ENCODE results near the gene ACTC1. TPM values are rescaled to one million over a fixed set of nuclear protein-coding genes. Genes with fewer than 3 reads are reported as not detected.

The ACTC1 gene
- total RNA-seq, 8 experiments from 2014 or later, result 0.22 to 1.4 (median 0.47) TPM; not detected in 3

- ATAC-seq (replicated peaks in 6 of 8), result no peak
- peaks cover 7 to 12% of the 10 kb centered on the region in 2 donors for H3K4me1 ChIP-seq (replicated peaks in 1 of 2)
- in situ Hi-C loops (cut with MboI; ENCODE audit: low pct_unique_long_range_greater_than_20kb in 2 of 9, low sequenced_read_pairs in 9 of 9, unreplicated experiment in 9 of 9), result no loop called here
- no peak overlapping the region for H3K27ac ChIP-seq
- H3K4me3 ChIP-seq, result no peak overlapping the region
- WGBS, 10 experiments, result 79 to 100% (median 100%) methylated on average over 1 to 2 of the region's 2 CpGs; no CpG with 5 or more reads in 3 of the 10 experiments
Observed at GRCh38 chr15:34772312-34772711, 23.0 kb downstream of the ACTC1 start.

DNA sequence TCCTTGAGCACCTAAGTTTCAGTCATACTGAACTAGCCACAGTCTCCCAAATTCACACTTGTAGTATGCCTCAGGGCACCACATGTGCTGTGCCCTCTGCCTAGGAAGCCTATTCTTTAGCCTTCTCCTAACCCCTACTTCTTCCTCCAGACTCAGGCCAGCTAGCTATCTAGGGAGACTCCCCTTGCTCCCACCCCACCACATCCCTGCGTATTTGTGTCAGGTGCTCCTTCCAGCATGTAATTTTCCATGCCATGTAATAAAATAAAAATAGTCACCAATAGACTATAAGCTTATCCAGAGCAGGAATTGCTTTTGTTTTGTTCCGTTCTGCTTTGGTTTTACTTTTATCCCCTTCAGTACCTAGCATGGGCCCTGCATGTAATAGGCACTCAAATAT lies 25.6 kb downstream of the ACTC1 start:
- Histone ChIP-seq H3K4me1 (replicated peaks in 1 of 2) (peaks cover 7 to 12% of the 10 kb centered on the region in 2 donors), H3K27ac (no peak overlapping the region), H3K4me3 (no peak overlapping the region)
- no peak for ATAC-seq (replicated peaks in 6 of 8)
- in situ Hi-C loops (cut with MboI; ENCODE audit: low pct_unique_long_range_greater_than_20kb in 2 of 9, low sequenced_read_pairs in 9 of 9, unreplicated experiment in 9 of 9), result no loop called here
- 54 to 100% (median 92%) methylated on average over 1 to 2 of the region's 2 CpGs; no CpG with 5 or more reads in 2 of the 10 experiments for WGBS, 10 experiments

GRCh38 chr15:34768530-34768929 lies 26.8 kb downstream of the ACTC1 start:
- peak in 2 of 8 experiments; percentile 64 to 68 for ATAC-seq (replicated peaks in 6 of 8)
- in situ Hi-C loops (cut with MboI; ENCODE audit: low pct_unique_long_range_greater_than_20kb in 2 of 9, low sequenced_read_pairs in 9 of 9, unreplicated experiment in 9 of 9), result no loop called here
- H3K4me3 ChIP-seq, result no peak overlapping the region
- H3K4me1 ChIP-seq (replicated peaks in 1 of 2), result peaks cover 7 to 10% of the 10 kb centered on the region in 2 donors
- no peak overlapping the region for H3K27ac ChIP-seq

DNA sequence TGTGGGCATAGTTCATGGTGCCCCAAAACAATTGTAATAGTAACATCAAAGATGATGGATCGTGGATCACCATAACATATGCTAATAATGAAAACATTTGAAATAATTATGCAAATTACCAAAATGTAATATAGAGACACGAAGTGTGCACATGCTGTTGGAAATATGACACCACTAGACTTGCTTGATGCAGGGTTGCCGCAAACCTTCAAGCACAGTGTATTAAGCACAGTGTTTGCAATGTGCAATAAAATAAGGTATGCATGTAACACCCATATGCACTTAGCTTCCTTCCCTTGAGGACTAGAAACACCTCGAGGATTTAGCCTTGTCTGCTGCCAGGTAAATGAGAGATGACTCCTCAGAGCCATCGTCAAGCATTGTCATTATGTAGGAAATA lies 29.6 kb downstream of the ACTC1 start:
- Histone ChIP-seq H3K4me1 (replicated peaks in 1 of 2) (peaks cover 3 to 7% of the 10 kb centered on the region in 2 donors), H3K27ac (no peak overlapping the region), H3K4me3 (no peak overlapping the region)
- in situ Hi-C loops (cut with MboI; ENCODE audit: low pct_unique_long_range_greater_than_20kb in 2 of 9, low sequenced_read_pairs in 9 of 9, unreplicated experiment in 9 of 9), result no loop called here
- peak in 3 of 8 experiments; percentile 20 to 97 (median 63) for ATAC-seq (replicated peaks in 6 of 8)
- 0 to 86% (median 62%) methylated on average over 1 to 5 of the region's 5 CpGs for WGBS, 10 experiments

- Histone ChIP-seq H3K4me3 (no peak overlapping the region), H3K27ac (no peak overlapping the region), H3K4me1 (replicated peaks in 1 of 2) (peaks cover 4 to 23% of the 10 kb centered on the region in 2 donors)
- WGBS, 10 experiments, result 0 to 100% (median 53%) methylated on average over 1 to 3 of the region's 3 CpGs; no CpG with 5 or more reads in 1 of the 10 experiments
- in situ Hi-C loops (cut with MboI; ENCODE audit: low pct_unique_long_range_greater_than_20kb in 2 of 9, low sequenced_read_pairs in 9 of 9, unreplicated experiment in 9 of 9), result no loop called here
- ATAC-seq (replicated peaks in 6 of 8), result no peak
Observed at GRCh38 chr15:34760909-34761308, 34.4 kb downstream of the ACTC1 start.

DNA sequence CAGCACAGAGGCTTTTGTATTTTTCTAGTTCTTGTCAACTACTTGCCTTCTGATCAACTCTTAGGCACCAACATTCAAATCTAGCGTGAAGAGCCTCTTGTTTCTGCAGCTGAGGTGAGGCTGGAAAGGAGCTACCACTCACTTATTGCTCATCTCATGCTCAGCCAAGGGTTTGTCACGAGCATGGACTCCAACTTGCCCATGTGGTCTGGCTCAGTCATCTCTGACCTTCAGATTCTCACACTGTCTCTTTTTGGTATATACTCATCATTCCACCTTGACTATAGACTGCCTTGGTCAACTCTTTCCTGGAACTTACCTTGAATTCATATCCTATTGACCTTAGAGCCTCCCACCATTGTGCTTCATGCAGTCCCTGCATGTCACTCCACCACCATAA lies 35.4 kb downstream of the ACTC1 start:
- in situ Hi-C loops (cut with MboI; ENCODE audit: low pct_unique_long_range_greater_than_20kb in 2 of 9, low sequenced_read_pairs in 9 of 9, unreplicated experiment in 9 of 9), result no loop called here
- peaks cover 4 to 25% of the 10 kb centered on the region in 2 donors for H3K4me1 ChIP-seq (replicated peaks in 1 of 2)
- no peak overlapping the region for H3K4me3 ChIP-seq
- 0 to 100% (median 70%) methylated on average over 1 to 2 of the region's 2 CpGs for WGBS, 10 experiments
- no peak for ATAC-seq (replicated peaks in 6 of 8)
- H3K27ac ChIP-seq, result no peak overlapping the region

DNA sequence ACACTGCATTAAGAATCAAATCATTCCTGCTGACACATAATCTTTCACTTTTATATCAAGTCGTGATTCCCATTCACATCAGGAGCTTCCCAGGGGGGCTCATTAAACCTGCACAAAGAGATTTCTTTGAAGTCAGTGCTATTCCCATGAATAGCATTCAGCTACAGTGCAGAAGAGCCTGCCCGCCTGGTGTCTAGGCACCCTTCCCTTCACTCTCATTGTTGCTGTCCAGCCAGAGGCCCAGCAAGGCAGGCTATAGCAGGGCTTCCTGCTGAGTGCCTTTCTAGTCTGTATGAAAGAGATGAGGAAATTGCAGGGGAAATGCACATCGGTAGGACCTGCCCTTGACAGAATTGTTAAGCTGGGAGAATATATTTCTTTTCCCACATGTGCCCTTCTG lies 36.0 kb downstream of the ACTC1 start:
- in situ Hi-C loops (cut with MboI; ENCODE audit: low pct_unique_long_range_greater_than_20kb in 2 of 9, low sequenced_read_pairs in 9 of 9, unreplicated experiment in 9 of 9), result no loop called here
- peaks cover 4 to 25% of the 10 kb centered on the region in 2 donors for H3K4me1 ChIP-seq (replicated peaks in 1 of 2)
- H3K27ac ChIP-seq, result no peak overlapping the region
- WGBS, 10 experiments, result 0 to 40% (median 0%) methylated on average over 1 to 2 of the region's 3 CpGs; no CpG with 5 or more reads in 3 of the 10 experiments
- no peak overlapping the region for H3K4me3 ChIP-seq
- peak in 4 of 8 experiments; percentile 15 to 41 (median 24) for ATAC-seq (replicated peaks in 6 of 8)

DNA sequence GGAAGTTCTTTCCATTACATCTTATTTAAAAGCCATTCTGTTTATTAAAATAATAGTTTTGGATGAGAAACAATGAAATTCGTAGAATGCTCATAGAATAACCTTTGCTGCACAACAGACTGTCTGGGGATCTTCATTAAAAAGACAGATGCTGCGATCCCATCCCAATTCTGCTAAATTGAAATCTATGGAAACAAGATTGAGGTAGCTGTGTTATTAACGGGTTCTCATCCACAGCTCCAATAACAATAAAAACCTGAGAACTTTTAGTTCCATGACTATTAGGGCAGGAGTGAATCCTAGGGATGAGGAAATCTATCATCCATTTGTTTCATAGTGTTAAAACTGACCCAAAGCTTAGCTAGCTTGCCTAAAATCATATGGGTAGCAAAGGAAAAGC lies 38.1 kb downstream of the ACTC1 start:
- H3K27ac ChIP-seq, result no peak overlapping the region
- in situ Hi-C loops (cut with MboI; ENCODE audit: low pct_unique_long_range_greater_than_20kb in 2 of 9, low sequenced_read_pairs in 9 of 9, unreplicated experiment in 9 of 9), result no loop called here
- whole genome bisulfite sequencing, 10 experiments, result 17 to 81% (median 67%) methylated on average over 1 to 3 of the region's 3 CpGs

DNA sequence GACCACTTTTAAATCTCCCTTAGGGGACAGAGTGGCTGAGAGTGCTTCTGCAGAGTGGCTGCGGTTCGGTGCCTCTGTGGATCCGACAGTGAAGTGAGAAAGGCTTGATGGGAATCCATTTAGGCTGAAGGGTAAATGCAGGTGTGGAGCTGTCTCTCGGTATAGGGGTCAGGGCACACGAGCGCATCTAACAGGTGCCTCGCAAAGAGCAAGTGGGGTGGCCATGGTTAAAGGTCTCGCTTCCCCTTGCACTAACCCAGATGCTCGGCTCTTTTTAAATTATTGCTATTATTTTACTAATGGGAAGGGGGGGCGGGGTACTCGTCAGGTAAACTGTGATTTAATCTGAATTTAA lies 40.0 kb downstream of the ACTC1 start:
- WGBS, 10 experiments, result 0 to 12% (median 3%) methylated on average over 1 to 3 of the region's 11 CpGs; no CpG with 5 or more reads in 6 of the 10 experiments
- Histone ChIP-seq H3K4me1 (replicated peaks in 1 of 2) (peaks cover 4 to 27% of the 10 kb centered on the region in 2 donors), H3K27ac (no peak overlapping the region), H3K4me3 (peak overlapping the region; percentile 45 to 59 (median 52))
- in situ Hi-C loops (cut with MboI; ENCODE audit: low pct_unique_long_range_greater_than_20kb in 2 of 9, low sequenced_read_pairs in 9 of 9, unreplicated experiment in 9 of 9), result no loop called here
- peak in 3 of 8 experiments; percentile 9 to 29 (median 12) for ATAC-seq (replicated peaks in 6 of 8)

More for the DNA sequence above, 38.1 kb downstream of the ACTC1 start:
- Histone ChIP-seq H3K4me3 (no peak overlapping the region), H3K4me1 (replicated peaks in 1 of 2) (peaks cover 4 to 27% of the 10 kb centered on the region in 2 donors)
- no peak for ATAC-seq (replicated peaks in 6 of 8)

- H3K4me1 ChIP-seq (replicated peaks in 1 of 2), result peaks cover 4 to 23% of the 10 kb centered on the region in 2 donors
- ATAC-seq (replicated peaks in 6 of 8), result peak; percentile 38 to 93 (median 86)
- H3K27ac ChIP-seq, result no peak within 1 kb of the TSS
- H3K4me3 ChIP-seq, result peak within 1 kb of the TSS; percentile 45 to 59 (median 52)
- 3% methylated on average over 8 of the region's 81 CpGs; no CpG with 5 or more reads in 9 of the 10 experiments for WGBS, 10 experiments
- in situ Hi-C loops (cut with MboI; ENCODE audit: low pct_unique_long_range_greater_than_20kb in 2 of 9, low sequenced_read_pairs in 9 of 9, unreplicated experiment in 9 of 9), result no loop called here
Observed at GRCh38 chr15:34754674-34755418, 40.5 kb downstream of the ACTC1 start, which contains the start of gene GJD2. Gene GJD2 (minus strand): TSS chr15:34754998. CDS start chr15:34754488, 510 bp downstream.

DNA sequence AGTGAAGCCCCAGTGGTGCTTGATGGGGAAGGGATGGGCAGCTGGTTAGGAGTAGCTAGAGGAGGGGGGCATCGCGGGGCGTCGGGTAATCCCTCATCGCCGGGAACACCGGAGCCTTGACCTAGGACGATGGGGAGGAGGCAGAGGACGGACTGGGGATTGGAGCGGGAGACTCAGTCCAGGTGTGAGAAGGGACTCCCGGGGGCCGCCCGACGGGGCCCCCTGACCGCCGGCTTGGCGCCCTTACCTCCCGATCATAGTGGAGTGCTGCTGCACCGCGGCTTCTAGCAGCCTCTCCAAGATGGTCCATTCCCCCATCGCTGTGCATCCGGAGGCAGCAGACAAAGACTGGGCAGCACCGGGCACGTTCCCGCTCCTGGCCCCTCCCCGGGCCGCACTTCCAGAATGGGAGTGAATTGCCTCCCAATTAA lies 41.2 kb downstream of the ACTC1 start:
- in situ Hi-C loops (cut with MboI; ENCODE audit: low pct_unique_long_range_greater_than_20kb in 2 of 9, low sequenced_read_pairs in 9 of 9, unreplicated experiment in 9 of 9), result no loop called here
- WGBS, 10 experiments, result 3 to 10% (median 6%) methylated on average over 2 to 13 of the region's 27 CpGs; no CpG with 5 or more reads in 7 of the 10 experiments
- ATAC-seq (replicated peaks in 6 of 8), result peak in 5 of 8 experiments; percentile 25 to 45 (median 39)
- peaks cover 0 to 16% of the 10 kb centered on the region in 2 donors for H3K4me1 ChIP-seq (replicated peaks in 1 of 2)
- peak overlapping the region; percentile 45 to 59 (median 52) for H3K4me3 ChIP-seq
- H3K27ac ChIP-seq, result no peak overlapping the region

GRCh38 chr15:34753236-34753894 lies 42.0 kb downstream of the ACTC1 start:
- Histone ChIP-seq H3K4me1 (replicated peaks in 1 of 2) (peaks cover 0 to 8% of the 10 kb centered on the region in 2 donors), H3K4me3 (peak overlapping the region in 1 of 5 donors; percentile 58), H3K27ac (no peak overlapping the region)
- ATAC-seq (replicated peaks in 6 of 8), result peak in 5 of 8 experiments; percentile 17 to 95 (median 81)
- WGBS, 10 experiments, result 0 to 80% (median 35%) methylated on average over 1 to 5 of the region's 11 CpGs; no CpG with 5 or more reads in 2 of the 10 experiments
- in situ Hi-C loops (cut with MboI; ENCODE audit: low pct_unique_long_range_greater_than_20kb in 2 of 9, low sequenced_read_pairs in 9 of 9, unreplicated experiment in 9 of 9), result no loop called here

- 0 to 81% (median 56%) methylated on average over 1 to 4 of the region's 4 CpGs; no CpG with 5 or more reads in 1 of the 10 experiments for WGBS, 10 experiments
- ATAC-seq (replicated peaks in 6 of 8), result no peak
- Histone ChIP-seq H3K27ac (no peak overlapping the region), H3K4me3 (no peak overlapping the region), H3K4me1 (replicated peaks in 1 of 2) (peaks cover 0 to 2% of the 10 kb centered on the region in 2 donors)
- in situ Hi-C loops (cut with MboI; ENCODE audit: low pct_unique_long_range_greater_than_20kb in 2 of 9, low sequenced_read_pairs in 9 of 9, unreplicated experiment in 9 of 9), result no loop called here
Observed at GRCh38 chr15:34749691-34750090, 45.7 kb downstream of the ACTC1 start.

Data from motor neuron (in vitro differentiated cells).